IPS-11a (cell line): ENCODE data around the gene PPP6R3.
"Not testable (repeated sequence)": the region's sequence is repeated elsewhere in the genome, so short reads cannot be mapped to it uniquely, and the experiment has no call there.

ENCODE experiments used
- H3K4me3 ChIP-seq: one replicate; pipeline ENCODE4 v1.5.1; 2013; ENCODE audit warnings: low read depth, low read length, control low read depth

Gene PPP6R3

DNA sequence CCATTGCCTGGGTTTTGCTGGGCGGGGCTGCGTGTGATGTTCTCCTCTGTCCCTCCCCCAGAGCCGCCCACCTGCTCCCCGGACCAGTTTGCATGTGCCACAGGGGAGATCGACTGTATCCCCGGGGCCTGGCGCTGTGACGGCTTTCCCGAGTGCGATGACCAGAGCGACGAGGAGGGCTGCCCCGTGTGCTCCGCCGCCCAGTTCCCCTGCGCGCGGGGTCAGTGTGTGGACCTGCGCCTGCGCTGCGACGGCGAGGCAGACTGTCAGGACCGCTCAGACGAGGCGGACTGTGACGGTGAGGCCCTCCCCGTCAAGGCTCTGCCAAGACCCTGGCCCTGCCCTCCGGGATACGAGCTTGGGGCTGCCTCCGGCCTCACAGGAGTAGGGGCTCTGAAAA lies 27.0 kb upstream of the PPP6R3 start:
- H3K4me3 ChIP-seq = no peak overlapping the region

DNA sequence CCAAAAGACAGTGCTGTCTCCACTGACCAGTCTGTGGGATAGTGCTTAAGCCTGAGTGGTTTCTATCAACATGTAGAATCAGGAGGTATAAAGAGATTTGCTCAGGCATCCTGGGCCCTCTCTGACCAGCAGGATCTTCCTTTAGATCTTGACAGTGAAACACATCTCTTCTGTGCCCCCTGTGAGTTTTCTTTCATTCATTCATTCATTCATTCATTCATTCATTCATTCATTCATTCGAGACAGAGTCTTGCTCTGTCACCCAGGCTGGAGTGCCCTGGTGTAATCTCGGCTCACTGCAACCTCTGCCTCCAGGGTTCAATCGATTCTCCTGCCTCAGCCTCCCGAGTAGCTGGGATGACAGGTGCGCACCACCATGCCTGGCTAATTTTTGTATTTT lies 26.4 kb upstream of the PPP6R3 start:
- not testable (repeated sequence) for H3K4me3 ChIP-seq

DNA sequence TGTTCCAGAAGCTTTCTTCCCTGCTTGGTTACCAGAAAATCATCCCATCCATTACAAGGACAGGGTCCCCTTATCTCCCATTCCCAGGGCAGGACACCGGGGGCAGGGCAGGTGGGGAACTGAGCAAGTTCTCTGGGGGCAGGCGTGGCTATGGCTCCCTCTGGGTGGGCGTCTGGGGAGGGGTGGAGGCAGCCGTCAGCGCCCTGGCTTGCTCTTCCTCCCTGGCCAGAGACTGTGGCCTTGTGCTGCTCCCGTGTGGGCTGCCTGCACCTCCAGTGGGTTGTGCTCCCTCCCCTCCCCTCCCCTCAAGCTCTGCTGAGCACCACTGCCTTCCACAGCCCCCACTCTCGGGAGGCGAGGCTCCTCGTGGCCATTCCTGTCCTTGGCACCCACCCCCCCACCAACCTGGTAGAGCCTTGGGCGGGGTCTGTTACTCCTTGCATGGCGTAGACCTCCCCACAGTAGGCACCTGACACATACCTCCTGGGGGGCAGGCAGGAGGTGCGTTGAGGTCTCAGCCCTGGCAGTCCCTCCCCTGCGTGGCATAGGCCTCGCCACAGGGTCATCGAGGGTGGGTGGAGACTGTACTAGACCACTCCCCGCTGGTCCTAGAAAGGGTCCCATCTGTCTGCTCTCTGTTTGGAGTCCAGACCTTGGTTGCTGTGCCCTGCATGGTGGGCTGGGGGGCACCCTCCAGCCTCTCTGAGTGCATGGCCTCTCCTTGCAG lies 24.2 kb upstream of the PPP6R3 start:
- H3K4me3 ChIP-seq = no peak overlapping the region

DNA sequence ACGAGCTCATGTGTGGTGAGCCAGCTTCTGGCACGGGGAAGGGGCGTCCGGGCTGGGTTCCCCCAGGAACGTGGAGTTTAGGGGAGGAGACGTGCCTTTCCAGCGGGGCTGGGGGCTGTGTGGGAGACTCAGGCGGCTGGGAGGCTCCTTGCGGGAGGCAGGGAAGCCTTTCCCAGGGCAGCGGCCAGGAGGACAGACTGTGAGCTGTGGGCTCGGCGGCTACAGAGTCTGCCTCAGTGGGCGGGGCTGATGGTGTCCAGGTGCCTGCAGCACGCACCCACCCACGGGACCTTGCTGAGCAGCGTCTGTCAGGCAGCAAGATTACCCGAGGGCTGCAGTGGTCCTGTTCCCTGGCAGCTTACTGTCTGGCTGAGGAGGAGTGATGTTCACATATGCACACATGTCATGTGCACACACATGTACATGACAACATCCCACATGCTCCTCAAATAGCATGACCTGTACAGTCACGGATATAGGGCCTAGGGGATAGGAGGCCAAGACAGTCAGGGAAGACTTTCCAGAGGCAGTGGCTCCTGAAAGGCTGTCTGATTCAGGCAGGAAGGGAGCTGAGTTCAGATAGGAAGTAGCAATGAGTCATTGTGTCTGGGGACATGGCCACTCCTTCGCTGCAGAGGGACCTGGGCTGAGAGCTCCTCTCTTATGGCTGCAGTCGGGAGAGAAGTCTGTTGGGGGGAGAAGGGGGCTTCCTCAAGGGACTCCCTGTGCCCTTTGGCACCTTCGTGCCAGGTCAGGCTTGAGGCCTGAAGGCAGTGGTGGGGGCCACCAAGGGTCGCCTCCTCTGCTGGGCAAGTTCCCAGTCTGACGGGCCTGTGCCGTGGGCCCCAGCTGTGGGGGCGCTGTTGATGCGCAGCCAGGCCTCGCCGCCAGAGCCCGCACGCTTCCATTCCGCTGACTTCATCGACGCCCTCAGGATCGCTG lies 23.3 kb upstream of the PPP6R3 start:
- H3K4me3 ChIP-seq = no peak overlapping the region

DNA sequence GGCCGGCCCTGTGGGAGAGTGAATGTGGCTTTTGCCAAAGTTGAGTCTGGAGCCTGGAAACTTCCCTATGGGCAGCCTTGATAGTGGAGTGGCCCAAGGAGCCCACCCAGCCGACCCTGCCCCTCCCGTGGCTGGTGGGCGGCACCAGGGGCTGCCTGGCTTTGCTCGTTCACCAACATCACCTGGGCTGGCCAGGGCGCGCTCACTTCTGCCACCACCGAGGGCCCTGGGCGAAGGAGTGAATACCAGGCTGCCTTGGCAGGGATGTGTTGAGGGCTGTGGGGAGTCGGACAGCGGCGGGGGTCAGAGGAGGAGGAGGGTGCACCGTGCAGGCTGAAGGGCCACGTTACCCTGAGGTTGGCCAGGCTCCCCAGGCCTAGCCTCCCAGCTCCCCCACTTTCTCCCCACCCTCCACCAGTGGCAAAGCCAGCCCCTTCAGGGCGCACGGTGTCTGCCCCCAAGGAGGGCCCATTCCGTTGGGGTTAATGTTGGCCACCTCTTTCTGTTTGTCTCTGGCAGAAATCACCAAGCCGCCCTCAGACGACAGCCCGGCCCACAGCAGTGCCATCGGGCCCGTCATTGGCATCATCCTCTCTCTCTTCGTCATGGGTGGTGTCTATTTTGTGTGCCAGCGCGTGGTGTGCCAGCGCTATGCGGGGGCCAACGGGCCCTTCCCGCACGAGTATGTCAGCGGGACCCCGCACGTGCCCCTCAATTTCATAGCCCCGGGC lies 22.5 kb upstream of the PPP6R3 start:
- H3K4me3 ChIP-seq = no peak overlapping the region

DNA sequence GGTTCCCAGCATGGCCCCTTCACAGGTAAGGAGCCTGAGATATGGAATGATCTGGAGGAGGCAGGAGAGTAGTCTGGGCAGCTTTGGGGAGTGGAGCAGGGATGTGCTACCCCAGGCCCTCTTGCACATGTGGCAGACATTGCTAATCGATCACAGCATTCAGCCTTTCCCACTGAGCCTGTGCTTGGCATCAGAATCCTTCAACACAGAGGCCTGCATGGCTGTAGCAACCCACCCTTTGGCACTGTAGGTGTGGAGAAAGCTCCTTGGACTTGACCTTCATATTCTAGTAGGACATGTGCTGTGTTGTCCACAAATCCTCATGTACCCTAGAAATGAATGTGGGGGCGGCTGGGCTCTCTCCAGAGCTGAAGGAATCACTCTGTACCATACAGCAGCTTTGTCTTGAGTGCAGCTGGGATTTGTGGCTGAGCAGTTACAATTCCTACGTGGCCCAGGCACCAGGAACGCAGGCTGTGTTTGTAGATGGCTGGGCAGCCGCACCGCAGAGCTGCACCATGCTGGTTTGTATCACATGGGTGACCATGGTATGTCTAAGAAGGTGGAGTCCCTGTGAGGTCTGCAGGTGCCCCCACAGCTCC lies 21.8 kb upstream of the PPP6R3 start:
- no peak overlapping the region for H3K4me3 ChIP-seq

DNA sequence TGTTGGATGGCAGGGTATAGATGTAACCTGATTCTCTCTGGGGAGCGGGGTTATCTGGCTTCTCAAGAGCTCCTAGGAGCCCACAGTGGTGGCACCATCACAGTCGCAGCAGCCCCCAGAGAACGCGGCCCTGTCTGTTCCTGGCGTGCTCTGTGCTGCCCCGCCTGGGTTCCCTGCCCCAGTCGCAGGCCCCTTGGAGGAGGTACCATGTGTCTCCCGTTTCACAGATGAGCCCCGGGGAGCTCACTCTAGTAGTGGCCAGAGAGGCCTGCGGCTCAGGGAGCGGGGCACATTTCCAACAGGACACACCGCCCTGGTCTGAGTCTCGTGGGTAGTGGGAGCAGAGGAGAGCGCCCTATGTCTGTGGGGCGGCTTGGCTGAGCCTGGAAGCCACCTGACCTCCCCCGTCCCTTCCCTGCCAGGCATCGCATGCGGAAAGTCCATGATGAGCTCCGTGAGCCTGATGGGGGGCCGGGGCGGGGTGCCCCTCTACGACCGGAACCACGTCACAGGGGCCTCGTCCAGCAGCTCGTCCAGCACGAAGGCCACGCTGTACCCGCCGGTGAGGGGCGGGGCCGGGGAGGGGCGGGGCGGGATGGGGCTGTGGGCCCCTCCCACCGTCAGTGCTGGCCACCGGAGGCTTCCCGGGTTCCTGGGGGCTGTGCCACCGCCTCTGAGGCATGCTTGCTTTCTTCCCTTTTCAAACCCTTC lies 21.0 kb upstream of the PPP6R3 start:
- H3K4me3 ChIP-seq = no peak overlapping the region

DNA sequence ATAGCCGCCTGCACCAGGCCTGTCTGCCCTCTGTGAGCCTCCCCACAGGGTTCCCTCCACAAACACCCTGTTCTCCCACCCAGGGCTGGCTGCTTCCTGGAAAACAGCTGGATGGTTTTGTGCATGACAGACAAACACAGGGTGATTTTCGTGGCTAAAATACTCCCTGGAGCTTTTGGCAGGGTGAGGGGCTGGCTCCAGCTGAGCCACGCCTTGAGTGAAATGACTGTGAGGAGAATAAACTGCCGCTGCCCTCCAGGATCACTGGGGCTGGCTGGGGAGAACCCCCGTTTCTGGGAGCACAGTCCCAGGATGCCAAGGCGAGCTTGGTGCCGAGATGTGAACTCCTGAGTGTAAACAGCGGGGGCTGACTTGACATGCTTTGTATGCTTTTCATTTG lies 20.3 kb upstream of the PPP6R3 start:
- H3K4me3 ChIP-seq = no peak overlapping the region

DNA sequence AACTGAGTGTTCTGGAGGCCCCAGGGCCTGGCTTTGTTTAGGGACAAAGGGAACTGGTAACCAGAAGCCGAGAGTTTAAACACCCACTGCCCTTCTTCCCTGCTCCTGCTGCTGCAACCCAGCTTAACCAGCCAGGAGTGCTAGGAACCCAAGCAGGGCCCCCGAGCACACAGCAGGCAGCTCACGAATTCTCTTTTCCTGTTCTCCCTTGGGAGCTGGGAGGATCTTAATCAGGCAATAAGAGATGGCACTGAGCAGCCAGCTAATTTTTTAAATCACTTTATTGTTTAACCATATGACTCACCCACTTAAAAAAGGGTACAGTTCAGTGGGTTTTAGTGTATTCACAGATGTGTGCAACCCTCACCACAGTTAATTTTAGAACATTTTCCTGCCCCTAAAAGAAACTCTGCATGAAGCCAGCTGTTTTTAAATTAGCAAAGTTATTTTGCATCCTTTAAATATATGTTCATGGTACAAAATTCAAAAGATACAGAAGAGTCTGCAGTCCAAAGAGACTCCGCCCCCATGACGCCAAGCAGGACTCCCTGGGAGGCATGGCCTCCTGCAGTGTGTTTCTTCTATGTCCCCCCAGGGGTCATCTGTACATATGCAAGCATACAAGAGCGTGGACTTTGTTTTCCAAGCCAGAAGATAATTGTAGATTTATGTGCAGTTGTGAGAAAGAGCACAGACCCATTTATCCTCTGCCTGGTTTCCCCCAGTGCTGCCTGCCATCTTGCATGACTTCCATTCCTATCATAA lies 18.9 kb upstream of the PPP6R3 start:
- H3K4me3 ChIP-seq = no peak overlapping the region

DNA sequence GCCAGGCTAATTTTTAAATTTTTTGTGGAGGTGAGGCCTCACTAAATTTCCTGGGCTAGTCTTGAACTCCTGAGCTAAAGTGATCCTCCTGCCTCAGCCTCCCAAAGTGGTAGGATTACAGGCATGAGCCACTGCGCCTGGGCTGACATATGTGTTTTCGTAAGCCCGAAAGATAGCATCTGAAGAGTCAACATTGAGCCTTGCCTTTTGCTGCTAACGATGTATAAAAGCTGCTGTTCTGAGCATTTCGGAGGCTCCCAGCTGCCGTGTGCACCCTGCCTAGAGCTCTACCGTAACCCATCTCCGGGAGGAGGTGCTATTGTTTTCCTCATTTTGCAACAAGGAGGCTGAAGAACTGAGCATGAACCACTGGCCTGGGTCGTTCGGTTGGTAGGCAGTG lies 18.1 kb upstream of the PPP6R3 start:
- no peak overlapping the region for H3K4me3 ChIP-seq

DNA sequence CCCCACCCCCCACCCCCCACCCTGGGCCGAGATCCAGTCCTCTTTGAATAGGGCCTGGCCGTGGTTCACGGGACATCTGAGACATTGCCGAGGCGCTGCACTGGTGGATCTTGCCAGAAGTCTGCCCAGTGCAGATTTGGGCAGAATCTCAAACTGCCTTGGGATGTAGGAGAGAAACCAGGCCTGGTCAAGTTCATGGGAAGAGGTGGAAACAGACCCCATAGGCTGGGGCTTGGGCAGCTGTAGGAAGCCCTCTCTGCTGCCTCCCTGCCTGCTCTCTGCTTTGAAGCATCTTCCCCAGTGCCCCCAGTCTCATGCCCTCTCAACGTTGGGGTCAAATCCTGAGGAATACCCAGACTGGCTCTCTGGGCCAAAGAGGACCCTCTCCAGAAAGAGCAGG lies 16.0 kb upstream of the PPP6R3 start:
- H3K4me3 ChIP-seq = no peak overlapping the region

DNA sequence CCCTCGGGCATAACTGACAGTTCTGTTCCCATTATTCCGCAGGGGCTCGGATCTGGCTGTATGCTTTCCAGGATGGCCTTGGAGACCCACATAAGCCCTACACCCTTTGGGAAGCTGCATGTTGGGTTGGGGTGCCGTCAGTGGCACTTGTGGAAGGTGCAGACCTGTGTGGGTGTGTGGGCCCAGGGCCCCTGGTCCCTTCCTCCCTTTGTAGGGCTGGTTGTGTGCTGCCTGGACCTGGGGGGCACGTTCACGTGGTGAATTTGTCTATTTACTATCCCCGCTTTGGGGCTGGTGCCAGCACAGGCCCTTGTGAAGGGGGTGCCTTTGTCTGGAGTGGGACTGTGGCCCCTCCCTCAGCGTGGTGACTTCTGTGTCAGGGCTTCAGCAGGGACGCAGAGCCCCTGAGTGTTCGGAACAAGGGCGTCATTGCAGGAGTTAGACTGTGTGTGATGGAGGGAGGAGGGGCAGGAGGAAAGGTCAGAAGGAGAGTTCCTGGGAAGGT lies 15.0 kb upstream of the PPP6R3 start:
- H3K4me3 ChIP-seq = no peak overlapping the region

DNA sequence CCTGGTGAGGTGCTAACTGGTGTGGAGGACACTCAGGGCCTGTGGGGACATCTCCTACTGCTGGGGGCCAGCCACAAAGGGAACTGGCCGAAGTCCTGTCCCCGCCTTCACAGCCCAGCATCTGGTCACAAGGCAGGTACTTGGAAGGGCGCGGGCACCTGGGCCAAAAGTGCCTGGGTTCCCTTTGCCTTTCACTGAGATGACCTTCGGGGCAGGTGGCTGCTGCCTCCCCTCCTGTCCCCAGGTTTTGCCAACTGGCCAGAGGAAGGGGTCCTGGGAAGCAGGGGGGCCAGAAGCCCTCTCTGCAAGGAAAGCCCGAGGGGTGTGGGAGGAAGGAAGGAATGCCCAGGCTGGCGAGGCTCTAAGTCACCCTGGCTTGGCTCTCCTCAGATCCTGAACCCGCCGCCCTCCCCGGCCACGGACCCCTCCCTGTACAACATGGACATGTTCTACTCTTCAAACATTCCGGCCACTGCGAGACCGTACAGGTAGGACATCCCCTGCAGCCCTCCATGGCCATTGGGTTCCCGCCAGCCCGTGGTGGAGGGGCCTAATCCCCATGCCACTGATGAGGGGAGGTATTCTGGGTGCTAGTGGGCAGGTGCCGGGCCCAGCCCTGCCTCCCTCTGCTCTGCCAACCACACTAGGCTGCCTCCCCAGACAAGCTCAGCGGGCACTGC lies 14.4 kb upstream of the PPP6R3 start:
- H3K4me3 ChIP-seq = no peak overlapping the region

DNA sequence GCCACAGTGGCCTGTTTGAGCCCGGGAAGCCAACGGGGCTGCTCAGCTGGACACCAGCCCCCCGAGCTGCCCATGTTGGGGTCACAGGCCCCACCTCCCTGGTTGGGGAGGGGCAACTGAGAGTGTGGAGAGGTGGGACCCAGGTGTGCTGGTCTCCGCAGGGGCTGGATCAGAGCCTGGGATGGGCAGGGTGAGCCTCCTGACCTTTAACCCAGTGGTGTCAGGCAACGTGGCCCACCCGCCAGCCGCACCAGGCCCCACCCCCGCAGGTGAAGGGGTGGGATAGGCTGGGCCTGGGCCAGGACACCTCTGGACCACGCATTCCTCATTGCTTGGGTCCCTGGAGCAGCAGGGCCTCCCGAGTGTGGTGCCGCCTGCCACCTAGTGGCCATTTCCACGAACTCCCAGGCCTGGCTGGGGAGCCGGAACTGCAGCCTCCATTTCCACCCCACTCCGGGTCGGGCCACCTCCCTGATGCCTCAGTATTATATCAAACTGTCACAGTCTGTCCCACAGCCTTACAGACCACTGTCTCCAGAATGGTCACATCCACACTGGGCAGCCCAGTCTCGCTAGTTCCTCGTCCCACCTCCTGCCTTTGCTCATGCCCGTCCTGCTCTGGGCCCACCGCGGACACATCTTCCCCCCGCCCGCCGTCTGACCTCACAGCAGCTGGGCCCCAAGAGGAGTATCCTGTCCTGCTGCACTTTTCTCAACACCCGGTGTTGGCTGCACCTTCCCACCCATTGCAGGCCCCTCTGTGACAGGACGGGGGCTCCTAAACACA lies 13.3 kb upstream of the PPP6R3 start:
- no peak overlapping the region for H3K4me3 ChIP-seq

DNA sequence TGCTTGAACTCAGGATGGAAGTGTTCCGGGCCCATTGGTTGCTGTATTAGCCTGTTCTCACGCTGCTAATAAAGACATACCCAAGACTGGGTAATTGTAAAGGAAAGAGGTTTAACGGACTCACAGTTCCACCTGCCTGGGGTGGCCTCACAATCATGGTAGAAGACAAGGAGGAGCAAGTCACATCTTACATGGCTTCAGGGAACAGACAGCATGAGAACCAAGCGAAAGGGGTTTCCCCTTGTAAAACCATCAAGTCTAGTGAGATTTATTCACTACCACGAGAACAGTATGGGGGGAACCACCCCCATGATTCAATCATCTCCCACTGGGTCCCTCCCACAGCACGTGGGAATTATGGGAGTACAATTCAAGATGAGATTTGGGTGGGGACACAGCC lies 12.6 kb upstream of the PPP6R3 start:
- H3K4me3 ChIP-seq = not testable (repeated sequence)

DNA sequence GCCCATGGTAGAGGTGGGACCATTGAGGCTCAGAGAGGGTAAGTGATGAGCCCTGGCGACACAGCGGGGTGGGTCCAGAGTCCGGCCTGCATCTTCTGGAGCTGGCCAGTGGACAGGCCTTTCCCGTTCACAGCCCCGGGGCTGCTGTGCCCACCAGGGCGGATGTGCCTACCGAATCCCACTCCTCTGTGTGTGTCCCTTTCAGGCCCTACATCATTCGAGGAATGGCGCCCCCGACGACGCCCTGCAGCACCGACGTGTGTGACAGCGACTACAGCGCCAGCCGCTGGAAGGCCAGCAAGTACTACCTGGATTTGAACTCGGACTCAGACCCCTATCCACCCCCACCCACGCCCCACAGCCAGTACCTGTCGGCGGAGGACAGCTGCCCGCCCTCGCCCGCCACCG lies 11.9 kb upstream of the PPP6R3 start:
- no peak overlapping the region for H3K4me3 ChIP-seq

DNA sequence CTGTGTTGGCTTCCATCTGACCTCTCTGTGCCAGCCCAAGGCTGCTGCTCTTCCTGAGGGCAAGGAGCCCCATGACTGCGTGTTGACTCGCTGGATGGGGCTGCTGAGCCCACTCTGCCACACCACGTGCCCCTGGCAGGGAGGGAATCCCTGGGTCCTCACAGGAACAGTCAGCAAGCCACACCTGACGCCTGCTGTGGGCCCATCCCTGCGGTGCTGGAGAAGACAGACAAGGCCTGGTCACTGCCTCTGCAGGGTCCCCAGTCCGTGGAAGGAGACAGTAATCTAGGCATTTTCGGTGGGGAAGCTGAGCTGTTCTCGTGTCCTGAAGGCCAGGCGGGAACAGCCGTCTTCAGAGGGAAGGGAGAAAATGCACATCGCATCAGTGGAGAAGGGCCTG lies 10.6 kb upstream of the PPP6R3 start:
- H3K4me3 ChIP-seq = no peak overlapping the region

DNA sequence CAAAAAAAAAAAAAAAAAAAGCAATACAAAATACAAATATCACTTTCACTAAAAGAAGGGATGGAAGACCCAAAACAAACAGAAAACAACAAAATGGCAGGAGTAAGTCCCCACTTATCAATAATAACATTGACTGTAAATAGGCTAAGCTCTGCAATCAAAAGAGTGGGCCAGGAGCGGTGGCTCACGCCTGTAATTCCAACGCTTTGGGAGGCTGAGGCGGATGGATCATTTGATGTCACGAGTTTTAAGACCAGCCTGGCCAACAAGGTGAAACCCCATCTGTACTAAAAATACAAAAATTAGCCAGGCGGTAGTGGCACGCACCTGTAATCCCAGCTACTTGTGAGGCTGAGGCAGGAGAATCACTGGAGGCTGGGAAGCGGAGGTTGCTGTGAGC lies 9.8 kb upstream of the PPP6R3 start:
- no peak overlapping the region for H3K4me3 ChIP-seq
